Activated CD8-positive, alpha-beta T cell treated with anti-CD3 and anti-CD28 coated beads for 36 hours (primary cell): ENCODE results near the gene ROBO2. TPM values are rescaled to one million over a fixed set of nuclear protein-coding genes. Genes with fewer than 3 reads are reported as not detected.

Experiments
- ATAC-seq: fragments of 200-7000 bp; cut with Tn5 transposase; one replicate; pipeline ENCODE4 v1.10.0; 2021; ENCODE audit warnings: mild to moderate bottlenecking, moderate library complexity
- CTCF ChIA-PET: fragments of 350-600 bp; sonication (Branson Sonifier 250); formaldehyde crosslinking; loops from one replicate; lab custom pipeline; 2021; ENCODE audit warnings: antibody characterized with exemption; lab: Charles Lee
- POLR2A ChIA-PET: fragments of 350-600 bp; sonication (Branson Sonifier 250); formaldehyde crosslinking; loops from one replicate; lab custom pipeline; 2021; ENCODE audit warnings: antibody characterized with exemption; lab: Charles Lee
- DNase-seq: peaks from one replicate; pipeline ENCODE4 v3.0.0-alpha.2; 2020
- H3K27ac Mint-ChIP-seq: one replicate; pipeline ENCODE4 v1.8.0; 2021; ENCODE audit warnings: mild to moderate bottlenecking, mixed read lengths
- H3K27me3 Mint-ChIP-seq: one replicate; pipeline ENCODE4 v1.8.0; 2021; ENCODE audit warnings: mixed read lengths
- H3K36me3 Mint-ChIP-seq: one replicate; pipeline ENCODE4 v1.8.0; 2021; ENCODE audit warnings: low read depth, mixed read lengths
- H3K4me1 Mint-ChIP-seq: one replicate; pipeline ENCODE4 v1.8.0; 2021; ENCODE audit warnings: low read depth, mixed read lengths
- H3K4me3 Mint-ChIP-seq: one replicate; pipeline ENCODE4 v1.8.0; 2021; ENCODE audit warnings: mild to moderate bottlenecking, moderate library complexity, mixed read lengths
- H3K9me3 Mint-ChIP-seq: one replicate; pipeline ENCODE4 v1.8.0; 2021; ENCODE audit warnings: mixed read lengths
- CTCF ChIP-seq: fragments of 200-600 bp; IDR thresholded peaks from one replicate; pipeline ENCODE4 v1.8.0; 2022; ENCODE audit warnings: antibody characterized with exemption, mild to moderate bottlenecking
- intact Hi-C: fragments of 100-400 bp; cut with micrococcal nuclease; formaldehyde crosslinking; loops from one replicate; pipeline ENCODE4 v1.10.0; 2022
- total RNA-seq, 2 experiments: library from RNA; stranded (reverse); gene quantifications; one replicate each; pipeline ENCODE4 v1.2.3, GENCODE V29; 2021

The ROBO2 gene
- total RNA-seq, 2 experiments from 2014 or later = not detected

GRCh38 chr3:77142578-77142977 lies 102.7 kb downstream of the ROBO2 start:
- Mint-ChIP-seq H3K9me3 (peaks cover 4% of the 10 kb centered on the region), H3K4me1 (no peaks in the 10 kb centered on the region), H3K36me3 (no peaks in the 10 kb centered on the region), H3K27ac (no peak overlapping the region), H3K27me3 (no peaks in the 10 kb centered on the region), H3K4me3 (no peak overlapping the region)
- ATAC-seq (no peak), DNase-seq (no peak)
- no peak for TF ChIP-seq CTCF
- CTCF ChIA-PET = no interaction called here
- intact Hi-C loops = no loop called here
- POLR2A ChIA-PET = no interaction called here

GRCh38 chr3:77146004-77146403 lies 106.1 kb downstream of the ROBO2 start:
- ChIA-PET POLR2A (no interaction called here), CTCF (no interaction called here)
- Mint-ChIP-seq H3K27ac (no peak overlapping the region), H3K27me3 (no peaks in the 10 kb centered on the region), H3K4me1 (no peaks in the 10 kb centered on the region), H3K36me3 (no peaks in the 10 kb centered on the region), H3K4me3 (no peak overlapping the region), H3K9me3 (peaks cover 7% of the 10 kb centered on the region)
- ATAC-seq = no peak
- DNase-seq = no peak
- intact Hi-C loops = no loop called here
- no peak for TF ChIP-seq CTCF

GRCh38 chr3:77147836-77148578 lies 108.1 kb downstream of the ROBO2 start:
- no peaks in the 10 kb centered on the region for H3K4me1 Mint-ChIP-seq
- H3K27me3 Mint-ChIP-seq = no peaks in the 10 kb centered on the region
- H3K4me3 Mint-ChIP-seq = no peak overlapping the region
- ATAC-seq = no peak
- ChIA-PET POLR2A (no interaction called here), CTCF (interaction anchor here (1.2 kb wide), 1 partner anchor 10 kb away, joined by 3 read pairs; no protein-coding TSS in a partner anchor)
- H3K27ac Mint-ChIP-seq = no peak overlapping the region
- intact Hi-C loops = no loop called here
- no peaks in the 10 kb centered on the region for H3K36me3 Mint-ChIP-seq
- no peak for TF ChIP-seq CTCF
- peaks cover 3% of the 10 kb centered on the region for H3K9me3 Mint-ChIP-seq
- no peak for DNase-seq

- Mint-ChIP-seq H3K4me1 (no peaks in the 10 kb centered on the region), H3K36me3 (no peaks in the 10 kb centered on the region), H3K4me3 (no peak overlapping the region), H3K9me3 (peaks cover 3% of the 10 kb centered on the region), H3K27ac (no peak overlapping the region), H3K27me3 (no peaks in the 10 kb centered on the region)
- ChIA-PET CTCF (interaction anchor here (1.2 kb wide), 1 partner anchor 9 kb away, joined by 3 read pairs; no protein-coding TSS in a partner anchor), POLR2A (no interaction called here)
- ATAC-seq (no peak), DNase-seq (no peak)
- intact Hi-C loops = no loop called here
- no peak for TF ChIP-seq CTCF
These were observed 109.5 kb downstream of the ROBO2 start for GRCh38 chr3:77149382-77149781.

GRCh38 chr3:77150028-77150427 lies 110.1 kb downstream of the ROBO2 start:
- ATAC-seq (no peak), DNase-seq (no peak)
- ChIA-PET POLR2A (no interaction called here), CTCF (no interaction called here)
- Mint-ChIP-seq H3K4me1 (no peaks in the 10 kb centered on the region), H3K9me3 (peaks cover 3% of the 10 kb centered on the region), H3K4me3 (no peak overlapping the region), H3K27ac (no peak overlapping the region), H3K27me3 (no peaks in the 10 kb centered on the region), H3K36me3 (no peaks in the 10 kb centered on the region)
- intact Hi-C loops = no loop called here
- no peak for TF ChIP-seq CTCF
